HepG2 (cell line): ENCODE measurements around the gene RPL4. TPM values are rescaled to one million over a fixed set of nuclear protein-coding genes. Genes with fewer than 3 reads are reported as not detected.

Source experiments
- ATAC-seq: fragments of 200-7000 bp; cut with Tn5 transposase; 3 replicates; pipeline ENCODE4 v1.9.1; 2020; ENCODE audit warnings: mild to moderate bottlenecking, moderate library complexity
- BruUV-seq: library from RNA; stranded (reverse); fragments of 400-500 nt; replicated peaks from 2 replicates; lab custom pipeline; 2021; lab: Mats Ljungman, UMichigan
- CTCF ChIA-PET: fragments of 300-600 bp; formaldehyde crosslinking; extraction: SDS; loops from one replicate; lab custom pipeline; 2021; ENCODE audit warnings: low total read pairs, inconsistent platforms, low intra/inter-chr PET ratio; lab: Yijun Ruan, JAX
- POLR2A ChIA-PET: fragments of 350-600 bp; sonication (Branson Sonifier 250); formaldehyde crosslinking; loops from one replicate; lab custom pipeline; 2020; ENCODE audit warnings: antibody characterized with exemption, inconsistent platforms; lab: Yijun Ruan, JAX
- DNase-seq: peaks from one replicate; pipeline ENCODE4 v3.0.0-alpha.2; 2015; ENCODE audit warnings: low spot score
- FAIRE-seq: peaks from 3 replicates; lab custom pipeline; 2011; peaks lifted over from hg19 to GRCh38; lab: Jason Lieb, UNC
- H2AFZ ChIP-seq: one replicate; pipeline ENCODE4 v1.6.1; 2011; ENCODE audit warnings: low read length, inconsistent platforms
- H3K27ac ChIP-seq: fragments of 300-600 bp; 3 replicates; pipeline ENCODE4 v1.8.0; 2011; ENCODE audit warnings: mixed run types, mild to moderate bottlenecking, mixed read lengths, low read length, inconsistent platforms; ENCODE audit not compliant: insufficient read depth; ENCODE audit errors: extremely low read length
- H3K27me3 ChIP-seq, 2 experiments: fragments of 200-600 bp in 1 of 2; 2 replicates in 1 of 2; 3 replicates in 1 of 2; pipeline versions ENCODE4 v1.6.0 to v1.8.0; 2011; ENCODE audit warnings: low read length in 2 of 2, mild to moderate bottlenecking in 2 of 2, moderate library complexity in 2 of 2, inconsistent platforms in 1 of 2; ENCODE audit not compliant: insufficient read depth in 2 of 2, control insufficient read depth in 1 of 2
- H3K36me3 ChIP-seq, 2 experiments: fragments of 200-600 bp in 1 of 2; replicated peaks in 1 of 2; 2 replicates in 1 of 2; 3 replicates in 1 of 2; pipeline versions ENCODE4 v1.5.1 to v1.8.0; 2011; ENCODE audit warnings: low read length in 2 of 2, inconsistent platforms in 1 of 2; ENCODE audit not compliant: insufficient read depth in 2 of 2, control insufficient read depth in 1 of 2
- H3K4me1 ChIP-seq: 2 replicates; pipeline ENCODE4 v1.5.1; 2012; ENCODE audit warnings: low read length, inconsistent platforms; ENCODE audit not compliant: insufficient read depth
- H3K4me2 ChIP-seq: 2 replicates; pipeline ENCODE4 v1.6.0; 2011; ENCODE audit warnings: low read depth, low read length, inconsistent platforms
- H3K4me3 ChIP-seq, 3 experiments: fragments of 200-600 bp in 1 of 3; sonication (generic), shearing (Covaris generic) in 1 of 3; replicated peaks in 1 of 3; 2 replicates each; pipeline ENCODE4 v1.5.1; 2011 to 2016; ENCODE audit warnings: low read length in 3 of 3, inconsistent platforms in 2 of 3, low read depth in 2 of 3, mild to moderate bottlenecking in 2 of 3, control low read depth in 1 of 3, mixed read lengths in 1 of 3; ENCODE audit not compliant: insufficient read depth in 1 of 3
- H3K79me2 ChIP-seq: one replicate; pipeline ENCODE4 v1.6.1; 2011; ENCODE audit warnings: low read length, inconsistent platforms; ENCODE audit not compliant: insufficient read depth
- H3K9ac ChIP-seq: 2 replicates; pipeline ENCODE4 v1.6.0; 2011; ENCODE audit warnings: mild to moderate bottlenecking, low read depth, low read length, inconsistent platforms; ENCODE audit not compliant: insufficient read depth
- H3K9me3 ChIP-seq: 2 replicates; pipeline ENCODE4 v1.5.1; 2012; ENCODE audit warnings: mild to moderate bottlenecking, low read length
- H4K20me1 ChIP-seq: 2 replicates; pipeline ENCODE4 v1.6.0; 2011; ENCODE audit warnings: inconsistent platforms, mild to moderate bottlenecking, low read length, moderate library complexity; ENCODE audit not compliant: insufficient read depth
- ASH2L ChIP-seq: fragments of 300-600, 200-600 bp; sonication (generic); IDR thresholded peaks from 2 replicates; pipeline ENCODE4 v1.7.0; 2017; ENCODE audit warnings: low read depth, mild to moderate bottlenecking, moderate library complexity, mixed read lengths, low read length; ENCODE audit not compliant: insufficient read length
- KDM5B ChIP-seq: sonication (generic); formaldehyde crosslinking; IDR thresholded peaks from 2 replicates; pipeline ENCODE4 v1.4.0; 2020; ENCODE audit warnings: missing genetic modification reagents, mild to moderate bottlenecking, borderline replicate concordance
- PAX8 ChIP-seq: sonication (generic); formaldehyde crosslinking; IDR thresholded peaks from 2 replicates; pipeline ENCODE4 v1.8.0; 2022; ENCODE audit warnings: mild to moderate bottlenecking, missing genetic modification reagents, borderline replicate concordance
- RFXAP ChIP-seq: sonication (generic); formaldehyde crosslinking; IDR thresholded peaks from 2 replicates; pipeline ENCODE4 v1.4.0; 2020; ENCODE audit warnings: missing genetic modification reagents, borderline replicate concordance
- SIX1 ChIP-seq: sonication (generic); formaldehyde crosslinking; IDR thresholded peaks from 2 replicates; pipeline ENCODE4 v1.4.0; 2020; ENCODE audit warnings: missing genetic modification reagents, borderline replicate concordance
- SNAPC2 ChIP-seq: sonication (generic); formaldehyde crosslinking; IDR thresholded peaks from 2 replicates; pipeline ENCODE4 v1.8.1; 2022; ENCODE audit warnings: mild to moderate bottlenecking, missing genetic modification reagents
- ZNF10 ChIP-seq: sonication (generic); formaldehyde crosslinking; IDR thresholded peaks from 2 replicates; pipeline ENCODE4 v1.4.0; 2020; ENCODE audit warnings: mild to moderate bottlenecking, low read depth, missing genetic modification reagents, borderline replicate concordance
- ZNF496 ChIP-seq: sonication (generic); formaldehyde crosslinking; IDR thresholded peaks from 2 replicates; pipeline ENCODE4 v1.8.1; 2023; ENCODE audit warnings: mild to moderate bottlenecking, moderate library complexity, missing genetic modification reagents; ENCODE audit not compliant: insufficient replicate concordance
- ZNF737 ChIP-seq: sonication (generic); formaldehyde crosslinking; IDR thresholded peaks from 2 replicates; pipeline ENCODE4 v1.5.0; 2020; ENCODE audit warnings: missing genetic modification reagents, mild to moderate bottlenecking, borderline replicate concordance
- WGBS: methylation state at CpG from one replicate; pipeline ENCODE4 v1.1.6; 2017; ENCODE audit warnings: low lambda C conversion rate; 5-methylcytosine and 5-hydroxymethylcytosine counted together
- in situ Hi-C: cut with HindIII; loops from 2 replicates; pipeline ENCODE4 v1.10.0; 2017; ENCODE audit warnings: low pct_unique_long_range_greater_than_20kb; ENCODE audit not compliant: extremely low pct_ligation_motif_present
- intact Hi-C: fragments of 100-400 bp; cut with micrococcal nuclease; formaldehyde crosslinking; loops from one replicate; pipeline ENCODE4 v1.10.0; 2022; ENCODE audit not compliant: unreplicated experiment
- polyA plus RNA-seq, 8 experiments: library from polyadenylated mRNA; depleted of rRNA in 3 of 8; stranded (reverse) in 7 of 8; unstranded in 1 of 8; fragments of >200 nt; fragmentation: Illumina TruSeq in 4 of 8; extraction: Trizol in 4 of 8; gene quantifications; 2 replicates each; pipeline versions ENCODE4 v1.2.1 to v1.2.3, GENCODE V29; 2011 to 2016; ENCODE audit warnings: low read depth in 4 of 8, missing spikeins in 1 of 8, mixed read lengths in 1 of 8; ENCODE audit not compliant: insufficient read depth in 1 of 8
- total RNA-seq, 5 experiments: library from RNA; depleted of rRNA; stranded (reverse); fragments of >200 nt; fragmentation: Illumina TruSeq; extraction: Trizol; gene quantifications; 2 replicates each; pipeline ENCODE4 v1.2.3, GENCODE V29; 2016; ENCODE audit warnings: low read depth in 1 of 5
- TF ChIP-seq, protein P1 (sequence below): sonication (generic); formaldehyde crosslinking; IDR thresholded peaks from 2 replicates; pipeline ENCODE4 v1.8.0; 2022; ENCODE audit warnings: mild to moderate bottlenecking, missing genetic modification reagents, borderline replicate concordance
- TF ChIP-seq, protein P2 (sequence below): conservative IDR thresholded peaks from 2 replicates; pipeline ENCODE4 v1.6.1; 2018; ENCODE audit warnings: missing genetic modification reagents
- TF ChIP-seq, protein P3 (sequence below): sonication (generic); formaldehyde crosslinking; IDR thresholded peaks from 2 replicates; pipeline ENCODE4 v1.5.0; 2020; ENCODE audit warnings: missing genetic modification reagents, mild to moderate bottlenecking, borderline replicate concordance
- TF ChIP-seq, protein P4 (sequence below): sonication (generic); formaldehyde crosslinking; IDR thresholded peaks from 2 replicates; pipeline ENCODE4 v1.8.0; 2022; ENCODE audit warnings: mild to moderate bottlenecking, missing genetic modification reagents, moderate library complexity
- TF ChIP-seq, protein P5 (sequence below): IDR thresholded peaks from 2 replicates; pipeline ENCODE4 v1.4.0; 2020; ENCODE audit warnings: mild to moderate bottlenecking, missing genetic modification reagents

RPL4 gene
- total and polyA plus RNA-seq, 2 of the 13 experiments (the other 11 are each of a cell fraction or from before 2014, with no cell fraction given): 3,630 to 3,960 TPM

DNA sequence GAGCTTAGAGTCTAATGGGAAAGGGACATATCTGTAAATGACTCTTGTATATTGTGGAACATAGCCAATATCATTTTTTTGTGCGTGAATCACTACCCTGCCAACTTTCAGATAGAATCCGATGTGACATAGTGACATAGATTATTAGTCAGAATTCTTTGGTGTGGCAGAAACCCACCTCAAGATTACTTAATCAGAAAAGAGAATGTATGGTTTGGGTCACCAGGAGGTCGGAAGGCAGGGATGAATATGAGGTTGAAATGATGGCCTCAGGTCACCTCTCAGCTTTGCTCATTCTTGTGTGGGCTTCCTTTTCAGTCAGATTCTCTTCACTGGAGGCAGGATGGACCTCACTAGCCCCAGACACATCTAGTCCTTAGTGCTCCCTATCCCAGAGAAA is 48.4 kb downstream of the RPL4 start:
- no peaks in the 10 kb centered on the region for H4K20me1 ChIP-seq
- intact Hi-C loops: no loop called here
- CTCF ChIA-PET: no interaction called here

More for the DNA sequence above, 48.4 kb downstream of the RPL4 start:
- FAIRE-seq (no peak), ATAC-seq (no peak), DNase-seq (no peak)
- Histone ChIP-seq H3K79me2 (no peaks in the 10 kb centered on the region), H3K4me2 (no peak overlapping the region), H3K27me3 (no peaks in the 10 kb centered on the region), H3K9ac (no peak overlapping the region), H3K27ac (no peak overlapping the region), H2AFZ (no peak overlapping the region), H3K4me1 (peaks cover 27% of the 10 kb centered on the region), H3K9me3 (no peaks in the 10 kb centered on the region), H3K4me3 (no peak overlapping the region), H3K36me3 (peaks cover 4 to 21% of the 10 kb centered on the region in 2 experiments; a peak in 2 of 5 replicates)
- POLR2A ChIA-PET: interaction anchor here (0.7 kb wide), 1 partner anchor 15 kb away, joined by 3 read pairs; no protein-coding TSS in a partner anchor
- TF ChIP-seq, protein P1, sequence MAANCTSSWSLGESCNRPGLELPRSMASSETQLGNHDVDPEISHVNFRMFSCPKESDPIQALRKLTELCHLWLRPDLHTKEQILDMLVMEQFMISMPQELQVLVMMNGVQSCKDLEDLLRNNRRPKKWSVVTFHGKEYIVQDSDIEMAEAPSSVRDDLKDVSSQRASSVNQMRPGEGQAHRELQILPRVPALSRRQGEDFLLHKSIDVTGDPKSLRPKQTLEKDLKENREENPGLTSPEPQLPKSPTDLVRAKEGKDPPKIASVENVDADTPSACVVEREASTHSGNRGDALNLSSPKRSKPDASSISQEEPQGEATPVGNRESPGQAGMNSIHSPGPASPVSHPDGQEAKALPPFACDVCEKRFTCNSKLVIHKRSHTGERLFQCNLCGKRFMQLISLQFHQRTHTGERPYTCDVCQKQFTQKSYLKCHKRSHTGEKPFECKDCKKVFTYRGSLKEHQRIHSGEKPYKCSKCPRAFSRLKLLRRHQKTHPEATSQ: no peak
- TF ChIP-seq, protein P2, sequence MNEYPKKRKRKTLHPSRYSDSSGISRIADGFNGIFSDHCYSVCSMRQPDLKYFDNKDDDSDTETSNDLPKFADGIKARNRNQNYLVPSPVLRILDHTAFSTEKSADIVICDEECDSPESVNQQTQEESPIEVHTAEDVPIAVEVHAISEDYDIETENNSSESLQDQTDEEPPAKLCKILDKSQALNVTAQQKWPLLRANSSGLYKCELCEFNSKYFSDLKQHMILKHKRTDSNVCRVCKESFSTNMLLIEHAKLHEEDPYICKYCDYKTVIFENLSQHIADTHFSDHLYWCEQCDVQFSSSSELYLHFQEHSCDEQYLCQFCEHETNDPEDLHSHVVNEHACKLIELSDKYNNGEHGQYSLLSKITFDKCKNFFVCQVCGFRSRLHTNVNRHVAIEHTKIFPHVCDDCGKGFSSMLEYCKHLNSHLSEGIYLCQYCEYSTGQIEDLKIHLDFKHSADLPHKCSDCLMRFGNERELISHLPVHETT (CRISPR knock-in tag): no peak
- TF ChIP-seq SNAPC2 (CRISPR knock-in tag): no peak
- no peak for TF ChIP-seq RFXAP
- TF ChIP-seq, protein P3, sequence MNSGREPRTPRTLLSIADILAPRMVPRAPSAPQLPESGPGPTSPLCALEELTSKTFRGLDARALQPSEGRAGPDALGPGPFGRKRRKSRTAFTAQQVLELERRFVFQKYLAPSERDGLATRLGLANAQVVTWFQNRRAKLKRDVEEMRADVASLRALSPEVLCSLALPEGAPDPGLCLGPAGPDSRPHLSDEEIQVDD: no peak
- no peak for TF ChIP-seq ASH2L
- TF ChIP-seq, protein P4, sequence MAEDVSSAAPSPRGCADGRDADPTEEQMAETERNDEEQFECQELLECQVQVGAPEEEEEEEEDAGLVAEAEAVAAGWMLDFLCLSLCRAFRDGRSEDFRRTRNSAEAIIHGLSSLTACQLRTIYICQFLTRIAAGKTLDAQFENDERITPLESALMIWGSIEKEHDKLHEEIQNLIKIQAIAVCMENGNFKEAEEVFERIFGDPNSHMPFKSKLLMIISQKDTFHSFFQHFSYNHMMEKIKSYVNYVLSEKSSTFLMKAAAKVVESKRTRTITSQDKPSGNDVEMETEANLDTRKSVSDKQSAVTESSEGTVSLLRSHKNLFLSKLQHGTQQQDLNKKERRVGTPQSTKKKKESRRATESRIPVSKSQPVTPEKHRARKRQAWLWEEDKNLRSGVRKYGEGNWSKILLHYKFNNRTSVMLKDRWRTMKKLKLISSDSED (CRISPR knock-in tag): no peak
- TF ChIP-seq KDM5B: no peak
- no peak for TF ChIP-seq SIX1 (CRISPR knock-in tag)
- TF ChIP-seq ZNF737 (CRISPR knock-in tag): no peak
- TF ChIP-seq PAX8: no peak
- no peak for TF ChIP-seq ZNF496
- TF ChIP-seq, protein P5, sequence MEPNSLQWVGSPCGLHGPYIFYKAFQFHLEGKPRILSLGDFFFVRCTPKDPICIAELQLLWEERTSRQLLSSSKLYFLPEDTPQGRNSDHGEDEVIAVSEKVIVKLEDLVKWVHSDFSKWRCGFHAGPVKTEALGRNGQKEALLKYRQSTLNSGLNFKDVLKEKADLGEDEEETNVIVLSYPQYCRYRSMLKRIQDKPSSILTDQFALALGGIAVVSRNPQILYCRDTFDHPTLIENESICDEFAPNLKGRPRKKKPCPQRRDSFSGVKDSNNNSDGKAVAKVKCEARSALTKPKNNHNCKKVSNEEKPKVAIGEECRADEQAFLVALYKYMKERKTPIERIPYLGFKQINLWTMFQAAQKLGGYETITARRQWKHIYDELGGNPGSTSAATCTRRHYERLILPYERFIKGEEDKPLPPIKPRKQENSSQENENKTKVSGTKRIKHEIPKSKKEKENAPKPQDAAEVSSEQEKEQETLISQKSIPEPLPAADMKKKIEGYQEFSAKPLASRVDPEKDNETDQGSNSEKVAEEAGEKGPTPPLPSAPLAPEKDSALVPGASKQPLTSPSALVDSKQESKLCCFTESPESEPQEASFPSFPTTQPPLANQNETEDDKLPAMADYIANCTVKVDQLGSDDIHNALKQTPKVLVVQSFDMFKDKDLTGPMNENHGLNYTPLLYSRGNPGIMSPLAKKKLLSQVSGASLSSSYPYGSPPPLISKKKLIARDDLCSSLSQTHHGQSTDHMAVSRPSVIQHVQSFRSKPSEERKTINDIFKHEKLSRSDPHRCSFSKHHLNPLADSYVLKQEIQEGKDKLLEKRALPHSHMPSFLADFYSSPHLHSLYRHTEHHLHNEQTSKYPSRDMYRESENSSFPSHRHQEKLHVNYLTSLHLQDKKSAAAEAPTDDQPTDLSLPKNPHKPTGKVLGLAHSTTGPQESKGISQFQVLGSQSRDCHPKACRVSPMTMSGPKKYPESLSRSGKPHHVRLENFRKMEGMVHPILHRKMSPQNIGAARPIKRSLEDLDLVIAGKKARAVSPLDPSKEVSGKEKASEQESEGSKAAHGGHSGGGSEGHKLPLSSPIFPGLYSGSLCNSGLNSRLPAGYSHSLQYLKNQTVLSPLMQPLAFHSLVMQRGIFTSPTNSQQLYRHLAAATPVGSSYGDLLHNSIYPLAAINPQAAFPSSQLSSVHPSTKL: no peak
- TF ChIP-seq ZNF10 (CRISPR knock-in tag): no peak
- WGBS: 97% methylated on average over 3 of the region's 3 CpGs
- BruUV-seq: no TSS peak
- in situ Hi-C loops: no loop called here
